Measurements from ENCODE around the gene ZNF177. TPM values are rescaled to one million over a fixed set of nuclear protein-coding genes. Genes with fewer than 3 reads are reported as not detected.
"Not testable (repeated sequence)": the region's sequence is repeated elsewhere in the genome, so short reads cannot be mapped to it uniquely, and the experiment has no call there.

ZNF177 gene
- total RNA-seq, result not detected

DNA sequence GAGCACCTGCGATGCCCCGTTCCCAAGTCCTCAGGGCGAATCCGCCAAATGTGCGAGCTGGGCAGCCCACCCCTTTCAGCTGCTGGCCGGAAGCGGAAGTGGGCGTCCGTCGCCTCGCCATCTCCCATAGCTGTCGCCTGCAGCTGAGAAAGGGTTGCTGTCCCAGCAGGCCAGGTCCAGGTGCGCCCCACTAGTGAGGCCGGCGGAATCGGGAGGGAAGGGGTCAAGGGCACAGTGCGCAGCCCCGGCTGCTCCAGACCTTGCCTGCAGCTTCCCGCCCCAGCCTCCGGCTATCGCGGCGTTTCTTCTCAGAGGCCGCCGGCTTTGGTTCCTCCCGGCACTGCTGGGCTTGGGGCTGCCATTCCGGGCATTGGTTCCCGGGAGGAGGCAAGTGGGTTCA lies at the start of gene ZNF177:
TSS of gene ZNF177 (plus strand) at position 109 of the 400 bp plus-strand sequence. CDS start 15,299 bp downstream, outside the sequence.
- intact Hi-C loops (cut with DNase I), result no loop called here
- H3K4me1 ChIP-seq, result no peaks in the 10 kb centered on the region
- DNase-seq (ENCODE audit: low spot score in 2 of 2), result no peak
- no peaks in the 10 kb centered on the region for H3K27me3 ChIP-seq
- H3K4me3 ChIP-seq, result peak within 1 kb of the TSS in 1 of 2 donors; percentile 9
- no peak for TF ChIP-seq CTCF (IDR thresholded peaks at IDR 0.05)
- H3K36me3 ChIP-seq, result peaks cover 4 to 23% of the 10 kb centered on the region in 2 donors
- H3K9me3 ChIP-seq, result peaks cover 70 to 98% of the 10 kb centered on the region in 2 donors
- no peak within 1 kb of the TSS for H3K27ac ChIP-seq

DNA sequence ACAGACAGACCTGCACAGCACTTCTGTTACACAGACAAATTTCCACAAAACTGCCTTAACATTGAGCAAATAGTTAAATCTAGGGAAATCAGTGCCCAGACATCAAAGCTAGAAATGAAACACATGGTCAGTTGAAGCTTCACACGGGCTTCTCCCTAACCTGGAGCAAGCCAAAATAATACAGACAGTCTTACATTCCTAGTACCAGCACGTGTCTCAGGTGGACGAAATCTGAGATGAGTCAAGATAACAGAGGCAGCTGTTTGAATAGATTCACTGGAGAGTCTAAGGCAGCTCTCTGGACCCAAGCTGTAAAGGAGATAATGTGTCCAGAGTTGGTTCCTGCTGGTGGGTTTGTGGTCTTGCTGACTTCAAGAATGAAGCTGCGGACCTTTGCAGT lies 49.1 kb upstream of the ZNF177 start:
- Histone ChIP-seq H3K27me3 (no peaks in the 10 kb centered on the region), H3K9me3 (no peaks in the 10 kb centered on the region), H3K27ac (no peak overlapping the region), H3K4me1 (no peaks in the 10 kb centered on the region), H3K4me3 (no peak overlapping the region), H3K36me3 (no peaks in the 10 kb centered on the region)
- no peak for TF ChIP-seq CTCF (IDR thresholded peaks at IDR 0.05)
- DNase-seq (ENCODE audit: low spot score in 2 of 2), result no peak
- intact Hi-C loops (cut with DNase I), result no loop called here

DNA sequence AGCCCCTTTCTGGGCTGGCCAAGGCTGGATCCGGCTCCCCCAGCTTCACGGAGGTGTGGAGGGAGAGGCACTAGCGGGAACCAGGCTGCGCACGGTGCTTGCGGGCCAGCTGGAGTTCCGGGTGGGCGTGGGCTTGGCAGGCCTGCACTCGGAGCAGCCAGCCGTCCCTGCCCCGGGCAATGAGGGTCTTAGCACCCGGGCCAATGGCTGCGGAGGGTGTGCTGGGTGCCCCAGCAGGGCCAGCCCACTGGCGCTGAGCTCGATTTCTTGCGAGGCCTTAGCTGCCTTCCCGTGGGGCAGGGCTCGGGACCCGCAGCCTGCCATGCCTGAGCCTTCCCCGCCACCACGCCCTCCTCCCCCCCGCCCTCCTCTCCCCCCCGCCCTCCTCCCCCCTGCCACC lies 41.5 kb upstream of the ZNF177 start:
- H3K36me3 ChIP-seq, result no peaks in the 10 kb centered on the region
- intact Hi-C loops (cut with DNase I), result loop anchor here (5.0 kb wide), 4 partner anchors 116 to 489 kb away; partner anchors contain the start of genes MBD3L1, ZNF266, ZNF426 and ZNF558

GRCh38 chr19:9321756-9322155 lies 41.1 kb upstream of the ZNF177 start:
- DNase-seq (ENCODE audit: low spot score in 2 of 2); H3K27me3 ChIP-seq; H3K27ac ChIP-seq; H3K36me3 ChIP-seq; H3K4me1 ChIP-seq; H3K4me3 ChIP-seq: not testable (repeated sequence)
- H3K9me3 ChIP-seq, result peaks cover 3 to 17% of the 10 kb centered on the region in 2 donors
- intact Hi-C loops (cut with DNase I), result loop anchor here (5.0 kb wide), 4 partner anchors 116 to 489 kb away; partner anchors contain the start of genes MBD3L1, ZNF266, ZNF426 and ZNF558

More for the DNA sequence above, 41.5 kb upstream of the ZNF177 start:
- no peaks in the 10 kb centered on the region for H3K27me3 ChIP-seq
- H3K4me1 ChIP-seq, result peaks cover 0 to 7% of the 10 kb centered on the region in 2 donors
- H3K9me3 ChIP-seq, result peaks cover 3 to 13% of the 10 kb centered on the region in 2 donors
- DNase-seq (ENCODE audit: low spot score in 2 of 2), result no peak
- TF ChIP-seq CTCF (IDR thresholded peaks at IDR 0.05), result no peak
- H3K27ac ChIP-seq, result no peak overlapping the region
- no peak overlapping the region for H3K4me3 ChIP-seq

DNA sequence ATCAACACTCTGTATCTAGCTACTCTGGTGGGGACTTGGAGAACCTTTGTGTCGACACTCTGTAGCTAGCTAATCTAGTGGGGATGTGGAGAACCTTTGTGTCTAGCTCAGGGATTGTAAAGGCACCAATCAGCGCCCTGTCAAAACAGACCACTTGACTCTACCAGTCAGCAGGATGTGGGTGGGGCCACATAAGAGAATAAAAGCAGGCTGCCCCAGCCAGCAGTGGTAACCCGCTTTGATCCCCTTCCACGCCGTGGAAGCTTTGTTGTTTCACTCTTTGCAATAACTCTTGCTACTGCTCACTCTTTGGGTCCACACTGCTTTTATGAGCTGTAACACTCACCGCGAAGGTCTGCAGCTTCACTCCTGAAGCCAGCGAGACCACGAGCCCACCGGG lies 40.6 kb upstream of the ZNF177 start:
- H3K4me1 ChIP-seq; H3K27me3 ChIP-seq; H3K4me3 ChIP-seq; H3K36me3 ChIP-seq; H3K27ac ChIP-seq; DNase-seq (ENCODE audit: low spot score in 2 of 2): not testable (repeated sequence)
- H3K9me3 ChIP-seq, result peaks cover 3 to 22% of the 10 kb centered on the region in 2 donors
- intact Hi-C loops (cut with DNase I), result loop anchor here (5.0 kb wide), 4 partner anchors 115 to 490 kb away; partner anchors contain the start of genes MBD3L1, ZNF266, ZNF426 and ZNF558

- peaks cover 0 to 7% of the 10 kb centered on the region in 2 donors for H3K4me1 ChIP-seq
- H3K9me3 ChIP-seq, result peaks cover 9 to 35% of the 10 kb centered on the region in 2 donors
- peak; percentile 19 to 86 for DNase-seq (ENCODE audit: low spot score in 2 of 2)
- peak overlapping the region; percentile 72 to 76 for H3K4me3 ChIP-seq
- intact Hi-C loops (cut with DNase I), result loop anchor here (5.0 kb wide), 4 partner anchors 114 to 491 kb away; partner anchors contain the start of genes MBD3L1, ZNF266, ZNF426 and ZNF558
- peak overlapping the region; percentile 87 to 90 for H3K27ac ChIP-seq
- H3K27me3 ChIP-seq, result no peaks in the 10 kb centered on the region
- no peak for TF ChIP-seq CTCF (IDR thresholded peaks at IDR 0.05)
- peaks cover 3 to 9% of the 10 kb centered on the region in 2 donors for H3K36me3 ChIP-seq
Measured at GRCh38 chr19:9323557-9323918, 39.3 kb upstream of the ZNF177 start.

All from ascending aorta (tissue), 2 donors.